ENCODE data around the gene KIAA0586.
A peak's percentile ranks its signal among the peaks of the same experiment; 100 is the strongest.
"Not testable (repeated sequence)": the region's sequence is repeated elsewhere in the genome, so short reads cannot be mapped to it uniquely, and the experiment has no call there.

The KIAA0586 gene

GRCh38 chr14:58491593-58491992 lies 64.1 kb downstream of the KIAA0586 start:
- no peaks in the 10 kb centered on the region; the same call in 1 of the 2 replicates for H3K36me3 ChIP-seq (ENCODE audit: control insufficient read depth, insufficient read depth, low read length)
- no CpG with 5 or more reads among the region's 1 CpG for WGBS (ENCODE audit: insufficient coverage, insufficient read length)

DNA sequence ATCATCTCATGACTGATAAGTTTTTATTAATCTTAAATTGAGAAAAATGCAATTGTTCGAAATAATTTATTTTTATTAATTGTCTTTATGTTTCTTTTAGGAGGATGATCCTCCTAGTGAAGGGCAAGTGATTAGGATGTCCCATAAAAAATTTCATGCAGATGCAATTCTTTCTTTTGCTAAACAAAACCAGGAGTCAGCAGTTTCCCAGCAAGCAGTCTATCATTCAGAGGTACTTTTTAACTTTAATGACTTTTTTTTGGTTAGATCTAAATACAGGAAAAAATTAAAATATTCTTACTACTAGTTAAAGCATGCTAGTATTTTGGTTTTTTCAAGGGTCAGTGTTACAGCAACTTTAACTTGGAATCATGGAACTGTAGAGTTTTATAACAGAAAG lies 64.5 kb downstream of the KIAA0586 start:
- no peak overlapping the region for H3K4me3 ChIP-seq (ENCODE audit: low read length)
- no peaks in the 10 kb centered on the region for H3K27me3 ChIP-seq (ENCODE audit: control insufficient read depth, insufficient read depth, low read length)
- no CpG with 5 or more reads among the region's 1 CpG for WGBS (ENCODE audit: insufficient coverage, insufficient read length)
- H3K27ac ChIP-seq (ENCODE audit: low read length) = no peak overlapping the region
- H3K9me3 ChIP-seq (ENCODE audit: control insufficient read depth, insufficient read depth, low read length) = no peaks in the 10 kb centered on the region
- H3K4me1 ChIP-seq (ENCODE audit: control insufficient read depth, insufficient read depth, low read length) = no peaks in the 10 kb centered on the region
- no peaks in the 10 kb centered on the region; the same call in 1 of the 2 replicates for H3K36me3 ChIP-seq (ENCODE audit: control insufficient read depth, insufficient read depth, low read length)
- no peak for DNase-seq (ENCODE audit: low read depth, low spot score)

More at GRCh38 chr14:58491593-58491992, 64.1 kb downstream of the KIAA0586 start:
- Histone ChIP-seq H3K27ac (ENCODE audit: low read length) (no peak overlapping the region), H3K9me3 (ENCODE audit: control insufficient read depth, insufficient read depth, low read length) (no peaks in the 10 kb centered on the region), H3K4me1 (ENCODE audit: control insufficient read depth, insufficient read depth, low read length) (no peaks in the 10 kb centered on the region), H3K27me3 (ENCODE audit: control insufficient read depth, insufficient read depth, low read length) (no peaks in the 10 kb centered on the region), H3K4me3 (ENCODE audit: low read length) (no peak overlapping the region)
- no peak for DNase-seq (ENCODE audit: low read depth, low spot score)

- DNase-seq (ENCODE audit: low read depth, low spot score) = peak; percentile 4
- no peak overlapping the region for H3K4me3 ChIP-seq (ENCODE audit: low read length)
- no CpG with 5 or more reads among the region's 3 CpGs for WGBS (ENCODE audit: insufficient coverage, insufficient read length)
- no peaks in the 10 kb centered on the region for H3K9me3 ChIP-seq (ENCODE audit: control insufficient read depth, insufficient read depth, low read length)
- H3K27ac ChIP-seq (ENCODE audit: low read length) = no peak overlapping the region
- no peaks in the 10 kb centered on the region for H3K27me3 ChIP-seq (ENCODE audit: control insufficient read depth, insufficient read depth, low read length)
- no peaks in the 10 kb centered on the region for H3K4me1 ChIP-seq (ENCODE audit: control insufficient read depth, insufficient read depth, low read length)
- H3K36me3 ChIP-seq (ENCODE audit: control insufficient read depth, insufficient read depth, low read length) = no peaks in the 10 kb centered on the region; the same call in 1 of the 2 replicates
These were observed 73.8 kb downstream of the KIAA0586 start for GRCh38 chr14:58501214-58501816.

DNA sequence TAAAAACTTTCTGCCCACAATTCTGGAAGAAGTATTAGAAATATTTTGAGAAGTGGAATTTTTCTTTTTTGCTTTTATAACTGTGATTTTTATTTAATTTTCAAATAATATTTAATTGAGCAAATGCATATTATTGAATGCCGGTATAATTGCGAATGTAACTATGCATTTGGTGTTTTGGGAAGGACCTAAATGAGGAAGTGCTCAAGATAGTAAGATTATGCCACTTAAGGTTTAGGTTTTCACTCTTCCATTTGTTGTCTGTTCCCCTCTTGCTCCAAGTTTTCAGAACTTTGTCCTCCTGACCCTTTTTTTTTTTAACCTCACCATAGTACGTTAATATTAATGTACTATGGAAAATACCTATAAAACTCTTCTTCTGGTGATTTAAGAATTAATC lies 85.8 kb downstream of the KIAA0586 start:
- no peak overlapping the region for H3K4me3 ChIP-seq (ENCODE audit: low read length)
- no peaks in the 10 kb centered on the region for H3K36me3 ChIP-seq (ENCODE audit: control insufficient read depth, insufficient read depth, low read length)
- no peaks in the 10 kb centered on the region for H3K27me3 ChIP-seq (ENCODE audit: control insufficient read depth, insufficient read depth, low read length)
- no CpG with 5 or more reads among the region's 3 CpGs for WGBS (ENCODE audit: insufficient coverage, insufficient read length)
- H3K9me3 ChIP-seq (ENCODE audit: control insufficient read depth, insufficient read depth, low read length) = no peaks in the 10 kb centered on the region
- H3K27ac ChIP-seq (ENCODE audit: low read length) = no peak overlapping the region
- DNase-seq (ENCODE audit: low read depth, low spot score) = no peak
- H3K4me1 ChIP-seq (ENCODE audit: control insufficient read depth, insufficient read depth, low read length) = no peaks in the 10 kb centered on the region

GRCh38 chr14:58517592-58517991 lies 90.1 kb downstream of the KIAA0586 start:
- H3K36me3 ChIP-seq (ENCODE audit: control insufficient read depth, insufficient read depth, low read length) = no peaks in the 10 kb centered on the region
- no peaks in the 10 kb centered on the region for H3K4me1 ChIP-seq (ENCODE audit: control insufficient read depth, insufficient read depth, low read length)
- H3K27me3 ChIP-seq (ENCODE audit: control insufficient read depth, insufficient read depth, low read length) = no peaks in the 10 kb centered on the region
- no peak overlapping the region for H3K4me3 ChIP-seq (ENCODE audit: low read length)
- no peak for DNase-seq (ENCODE audit: low read depth, low spot score)
- no peaks in the 10 kb centered on the region for H3K9me3 ChIP-seq (ENCODE audit: control insufficient read depth, insufficient read depth, low read length)
- no CpG with 5 or more reads among the region's 1 CpG for WGBS (ENCODE audit: insufficient coverage, insufficient read length)
- H3K27ac ChIP-seq (ENCODE audit: low read length) = no peak overlapping the region

DNA sequence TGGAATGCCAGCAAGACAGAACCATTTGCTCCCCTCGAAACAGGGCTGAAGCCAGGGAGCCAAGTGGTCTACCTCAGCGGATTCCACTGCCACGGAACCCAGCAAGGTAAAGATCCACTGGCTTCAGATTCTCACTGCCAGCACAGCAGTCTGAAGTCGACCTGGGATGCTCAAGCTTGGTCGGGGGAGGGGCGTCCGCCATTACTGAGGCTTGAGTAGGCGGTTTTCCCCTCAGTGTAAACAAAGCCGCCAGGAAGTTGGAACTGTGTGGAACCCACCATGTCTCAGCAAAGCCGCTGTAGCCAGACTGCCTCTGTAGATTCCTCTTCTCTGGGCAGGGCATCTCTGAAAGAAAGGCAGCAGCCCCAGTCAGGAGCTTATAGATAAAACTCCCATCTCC lies 98.2 kb downstream of the KIAA0586 start:
- not testable (repeated sequence) for H3K4me3 ChIP-seq (ENCODE audit: low read length); H3K9me3 ChIP-seq (ENCODE audit: control insufficient read depth, insufficient read depth, low read length); DNase-seq (ENCODE audit: low read depth, low spot score); H3K36me3 ChIP-seq (ENCODE audit: control insufficient read depth, insufficient read depth, low read length); H3K27me3 ChIP-seq (ENCODE audit: control insufficient read depth, insufficient read depth, low read length); H3K27ac ChIP-seq (ENCODE audit: low read length); H3K4me1 ChIP-seq (ENCODE audit: control insufficient read depth, insufficient read depth, low read length)
- WGBS (ENCODE audit: insufficient coverage, insufficient read length) = no CpG with 5 or more reads among the region's 10 CpGs

- Histone ChIP-seq H3K4me1 (ENCODE audit: control insufficient read depth, insufficient read depth, low read length) (no peaks in the 10 kb centered on the region), H3K4me3 (ENCODE audit: low read length) (no peak overlapping the region), H3K9me3 (ENCODE audit: control insufficient read depth, insufficient read depth, low read length) (no peaks in the 10 kb centered on the region), H3K36me3 (ENCODE audit: control insufficient read depth, insufficient read depth, low read length) (no peaks in the 10 kb centered on the region), H3K27ac (ENCODE audit: low read length) (no peak overlapping the region), H3K27me3 (ENCODE audit: control insufficient read depth, insufficient read depth, low read length) (no peaks in the 10 kb centered on the region)
- no peak for DNase-seq (ENCODE audit: low read depth, low spot score)
- no CpG with 5 or more reads among the region's 5 CpGs for WGBS (ENCODE audit: insufficient coverage, insufficient read length)
These were observed 105.9 kb downstream of the KIAA0586 start for GRCh38 chr14:58533446-58533845.

GRCh38 chr14:58535044-58535443 lies 107.5 kb downstream of the KIAA0586 start:
- DNase-seq (ENCODE audit: low read depth, low spot score) = no peak
- H3K36me3 ChIP-seq (ENCODE audit: control insufficient read depth, insufficient read depth, low read length) = no peaks in the 10 kb centered on the region
- WGBS (ENCODE audit: insufficient coverage, insufficient read length) = no CpG with 5 or more reads among the region's 1 CpG

DNA sequence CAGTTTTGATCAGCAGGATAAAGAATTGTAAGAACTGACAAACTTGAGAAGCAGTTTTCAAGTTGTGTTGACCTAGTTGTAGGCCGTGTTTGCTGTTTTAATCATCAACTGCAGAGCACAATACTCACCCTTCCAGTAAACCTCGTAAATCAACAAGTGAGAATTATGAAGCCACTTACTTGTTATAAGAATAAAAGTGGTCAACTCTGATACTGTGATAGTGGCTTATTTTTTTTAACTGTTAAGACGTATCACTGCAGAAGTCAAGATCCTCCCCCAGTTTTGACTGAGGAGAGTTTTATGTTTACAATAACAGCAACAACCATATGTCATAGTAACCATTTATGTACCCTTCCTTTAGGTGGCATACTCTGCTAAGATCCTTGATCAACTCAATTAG lies 109.5 kb downstream of the KIAA0586 start:
- Histone ChIP-seq H3K4me3 (ENCODE audit: low read length) (no peak overlapping the region), H3K4me1 (ENCODE audit: control insufficient read depth, insufficient read depth, low read length) (no peaks in the 10 kb centered on the region), H3K27me3 (ENCODE audit: control insufficient read depth, insufficient read depth, low read length) (no peaks in the 10 kb centered on the region), H3K9me3 (ENCODE audit: control insufficient read depth, insufficient read depth, low read length) (no peaks in the 10 kb centered on the region), H3K27ac (ENCODE audit: low read length) (no peak overlapping the region), H3K36me3 (ENCODE audit: control insufficient read depth, insufficient read depth, low read length) (no peaks in the 10 kb centered on the region)
- DNase-seq (ENCODE audit: low read depth, low spot score) = no peak
- WGBS (ENCODE audit: insufficient coverage, insufficient read length) = no CpG with 5 or more reads among the region's 3 CpGs

More at GRCh38 chr14:58535044-58535443, 107.5 kb downstream of the KIAA0586 start:
- no peaks in the 10 kb centered on the region for H3K9me3 ChIP-seq (ENCODE audit: control insufficient read depth, insufficient read depth, low read length)
- no peak overlapping the region for H3K4me3 ChIP-seq (ENCODE audit: low read length)
- H3K27me3 ChIP-seq (ENCODE audit: control insufficient read depth, insufficient read depth, low read length) = no peaks in the 10 kb centered on the region
- H3K27ac ChIP-seq (ENCODE audit: low read length) = no peak overlapping the region
- H3K4me1 ChIP-seq (ENCODE audit: control insufficient read depth, insufficient read depth, low read length) = no peaks in the 10 kb centered on the region

- no CpG with 5 or more reads among the region's 1 CpG for WGBS (ENCODE audit: insufficient coverage, insufficient read length)
- Histone ChIP-seq H3K27ac (ENCODE audit: low read length) (no peak overlapping the region), H3K27me3 (ENCODE audit: control insufficient read depth, insufficient read depth, low read length) (no peaks in the 10 kb centered on the region), H3K36me3 (ENCODE audit: control insufficient read depth, insufficient read depth, low read length) (no peaks in the 10 kb centered on the region), H3K4me3 (ENCODE audit: low read length) (no peak overlapping the region), H3K9me3 (ENCODE audit: control insufficient read depth, insufficient read depth, low read length) (no peaks in the 10 kb centered on the region), H3K4me1 (ENCODE audit: control insufficient read depth, insufficient read depth, low read length) (no peaks in the 10 kb centered on the region)
- no peak for DNase-seq (ENCODE audit: low read depth, low spot score)
These were observed 113.5 kb downstream of the KIAA0586 start for GRCh38 chr14:58540749-58541632.

All from iPS DF 6.9 (cell line).